Measurements from ENCODE around the gene USP3.

The USP3 gene

DNA sequence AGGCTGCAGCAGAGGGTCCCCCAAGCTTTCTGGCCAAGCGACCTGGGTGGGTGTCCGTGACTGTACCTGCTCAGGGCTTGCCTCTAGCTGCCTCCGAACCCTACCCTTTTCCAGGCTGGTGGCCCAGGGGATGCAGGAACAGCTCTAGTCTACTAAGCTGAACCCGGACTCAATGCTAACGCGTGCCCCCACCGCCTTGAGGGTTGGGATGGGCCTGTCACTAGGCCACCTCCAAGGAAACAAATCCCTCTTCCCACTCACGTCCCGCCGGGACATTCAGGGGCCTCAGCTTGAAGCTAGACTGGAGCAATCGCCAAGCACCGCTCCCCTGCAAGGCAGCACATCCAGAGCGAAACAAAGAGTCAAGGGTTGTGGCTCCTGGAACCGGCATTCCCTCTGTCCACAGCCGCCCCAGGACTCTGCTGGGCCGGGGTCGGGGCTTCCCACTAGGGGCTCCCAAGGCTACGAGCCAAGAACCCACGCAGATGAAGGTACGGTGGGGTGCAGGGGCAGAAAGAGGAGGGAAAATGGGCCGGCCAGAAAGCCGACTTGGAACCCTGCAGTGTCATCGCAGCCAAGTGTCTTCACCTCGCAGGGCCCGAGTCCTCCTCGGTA is 95.7 kb downstream of the USP3 start:
- no peak for DNase-seq (ENCODE audit: extremely low spot score)
- POLR2A ChIA-PET = interaction anchor here (0.5 to 0.6 kb wide), 2 partner anchors 53 to 118 kb away, joined by 5 read pairs; no protein-coding TSS in a partner anchor
- CTCF ChIA-PET = interaction anchor here (0.8 to 6.9 kb wide), 22 partner anchors 8 to 552 kb away, joined by 3 to 82 read pairs (median 6); no protein-coding TSS in a partner anchor
- TF ChIP-seq, protein P1, sequence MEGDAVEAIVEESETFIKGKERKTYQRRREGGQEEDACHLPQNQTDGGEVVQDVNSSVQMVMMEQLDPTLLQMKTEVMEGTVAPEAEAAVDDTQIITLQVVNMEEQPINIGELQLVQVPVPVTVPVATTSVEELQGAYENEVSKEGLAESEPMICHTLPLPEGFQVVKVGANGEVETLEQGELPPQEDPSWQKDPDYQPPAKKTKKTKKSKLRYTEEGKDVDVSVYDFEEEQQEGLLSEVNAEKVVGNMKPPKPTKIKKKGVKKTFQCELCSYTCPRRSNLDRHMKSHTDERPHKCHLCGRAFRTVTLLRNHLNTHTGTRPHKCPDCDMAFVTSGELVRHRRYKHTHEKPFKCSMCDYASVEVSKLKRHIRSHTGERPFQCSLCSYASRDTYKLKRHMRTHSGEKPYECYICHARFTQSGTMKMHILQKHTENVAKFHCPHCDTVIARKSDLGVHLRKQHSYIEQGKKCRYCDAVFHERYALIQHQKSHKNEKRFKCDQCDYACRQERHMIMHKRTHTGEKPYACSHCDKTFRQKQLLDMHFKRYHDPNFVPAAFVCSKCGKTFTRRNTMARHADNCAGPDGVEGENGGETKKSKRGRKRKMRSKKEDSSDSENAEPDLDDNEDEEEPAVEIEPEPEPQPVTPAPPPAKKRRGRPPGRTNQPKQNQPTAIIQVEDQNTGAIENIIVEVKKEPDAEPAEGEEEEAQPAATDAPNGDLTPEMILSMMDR (IDR thresholded peaks at IDR 0.05; ENCODE audit: control extremely low read depth, extremely low read depth, low read depth, missing control alignments) = no peak

DNA sequence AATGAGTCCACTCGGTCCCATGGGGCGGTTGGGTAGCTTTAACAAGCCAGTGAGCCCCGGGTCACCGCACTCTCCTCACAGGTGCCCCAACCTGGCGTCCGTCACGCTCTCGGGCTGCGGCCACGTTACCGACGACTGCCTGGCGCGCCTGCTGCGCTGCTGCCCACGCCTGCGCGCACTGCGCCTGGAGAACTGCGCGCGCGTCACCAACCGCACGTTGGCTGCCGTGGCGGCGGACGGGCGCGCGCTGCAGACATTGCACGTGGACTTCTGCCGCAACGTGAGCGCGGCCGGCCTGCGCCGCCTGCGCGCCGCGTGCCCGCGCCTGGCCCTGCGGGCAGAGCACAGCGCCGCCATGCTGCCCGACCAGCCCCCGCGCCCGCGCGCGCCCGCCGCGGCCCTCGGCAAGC is 96.2 kb downstream of the USP3 start:
- POLR2A ChIA-PET = no interaction called here
- peak; percentile 91 for DNase-seq (ENCODE audit: extremely low spot score)
- TF ChIP-seq, protein P1 (IDR thresholded peaks at IDR 0.05; ENCODE audit: control extremely low read depth, extremely low read depth, low read depth, missing control alignments) = peak; percentile 37

DNA sequence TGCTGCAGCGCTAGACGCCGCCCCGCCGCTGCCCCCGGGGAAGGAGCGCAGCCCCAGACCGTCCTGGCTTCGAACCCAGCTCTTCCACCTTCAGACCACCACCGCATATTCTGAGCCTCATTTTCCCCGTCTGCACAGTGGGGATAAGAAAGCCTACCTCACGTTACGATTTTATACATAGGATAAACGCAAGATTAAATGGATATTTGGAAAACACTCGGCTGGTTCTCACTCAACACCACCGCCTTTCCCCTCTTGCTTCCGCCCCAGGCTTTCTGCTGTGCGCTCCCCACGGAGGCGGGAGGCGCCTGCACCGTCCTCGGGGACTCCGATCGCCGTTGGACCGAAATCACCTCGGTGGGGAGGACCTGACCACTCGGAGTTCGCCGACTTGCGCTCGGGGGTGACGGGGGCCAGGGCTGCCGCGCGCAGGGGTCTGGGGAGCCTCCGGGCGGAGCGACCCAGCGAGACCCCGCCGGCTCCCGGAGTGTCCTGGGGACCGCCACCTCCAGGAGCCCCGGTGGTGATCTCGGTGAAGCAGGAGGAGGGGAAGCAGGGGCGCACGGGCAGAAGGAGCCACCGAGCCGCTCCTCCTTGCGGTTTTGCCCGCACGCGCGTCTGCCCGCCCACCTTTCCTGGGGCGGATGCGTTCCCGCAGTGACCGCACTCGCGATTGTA is 96.8 kb downstream of the USP3 start:
- TF ChIP-seq, protein P1 (IDR thresholded peaks at IDR 0.05; ENCODE audit: control extremely low read depth, extremely low read depth, low read depth, missing control alignments) = no peak
- CTCF ChIA-PET = interaction anchor here (0.6 to 6.9 kb wide), 10 partner anchors 9 to 553 kb away, joined by 3 to 82 read pairs (median 5); no protein-coding TSS in a partner anchor

More for the DNA sequence above, 96.2 kb downstream of the USP3 start:
- CTCF ChIA-PET = interaction anchor here (0.6 to 6.9 kb wide), 17 partner anchors 8 to 552 kb away, joined by 3 to 82 read pairs (median 5); no protein-coding TSS in a partner anchor

DNA sequence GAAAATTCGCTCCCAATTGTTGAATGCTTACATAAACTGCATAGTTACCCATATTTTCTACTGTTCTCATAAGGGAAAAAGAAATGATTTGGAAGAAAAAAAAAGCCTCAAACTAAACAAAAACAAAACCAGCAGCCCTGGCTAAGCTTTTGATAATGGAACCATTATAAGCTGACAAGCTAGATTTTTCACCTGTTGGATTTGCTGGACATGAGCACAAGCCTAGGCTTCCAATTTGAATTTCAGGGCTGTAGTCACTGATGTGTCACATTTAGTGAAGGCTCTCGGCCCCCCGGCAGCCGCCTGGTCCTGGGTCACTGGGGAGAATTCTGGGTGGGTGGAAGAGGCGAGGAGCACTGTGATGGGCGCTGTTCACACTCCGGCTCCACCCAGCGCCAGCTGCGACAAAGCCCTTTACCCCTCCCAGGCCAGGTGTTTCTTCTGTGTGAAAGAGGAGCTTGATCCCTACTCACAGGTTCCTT is 97.4 kb downstream of the USP3 start:
- ChIA-PET CTCF (interaction anchor here (0.9 to 6.9 kb wide), 8 partner anchors 9 to 466 kb away, joined by 3 to 82 read pairs (median 5); no protein-coding TSS in a partner anchor), POLR2A (interaction anchor here (0.7 kb wide), 1 partner anchor 470 kb away, joined by 7 read pairs; no protein-coding TSS in a partner anchor)
- TF ChIP-seq, protein P1 (IDR thresholded peaks at IDR 0.05; ENCODE audit: control extremely low read depth, extremely low read depth, low read depth, missing control alignments) = no peak
- DNase-seq (ENCODE audit: extremely low spot score) = peak; percentile 43

More for the DNA sequence above, 96.8 kb downstream of the USP3 start:
- POLR2A ChIA-PET = no interaction called here
- peak; percentile 41 for DNase-seq (ENCODE audit: extremely low spot score)

DNA sequence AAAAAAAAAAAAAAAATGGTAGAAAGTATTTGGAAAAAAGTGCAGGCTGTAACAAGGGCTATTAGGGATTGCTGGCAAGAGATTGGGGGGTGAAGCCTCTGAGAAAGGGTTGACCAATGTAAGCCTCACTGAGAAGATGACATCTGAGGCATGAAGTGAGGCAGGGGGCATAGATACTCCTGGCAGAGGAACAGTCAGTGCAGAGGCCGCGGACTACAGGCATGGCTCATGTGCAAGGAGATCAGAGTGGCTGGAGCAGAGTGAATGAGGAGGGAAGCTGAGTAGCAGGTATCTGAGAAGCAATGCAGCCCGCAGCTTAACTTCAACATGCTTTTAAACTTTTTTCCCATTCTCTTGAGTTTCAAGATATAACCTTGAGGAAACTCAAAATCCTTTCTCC is 98.2 kb downstream of the USP3 start:
- ChIA-PET CTCF (interaction anchor here (0.9 to 6.9 kb wide), 6 partner anchors 8 to 466 kb away, joined by 3 to 82 read pairs (median 5); no protein-coding TSS in a partner anchor), POLR2A (interaction anchor here (0.7 kb wide), 1 partner anchor 469 kb away, joined by 7 read pairs; no protein-coding TSS in a partner anchor)
- DNase-seq (ENCODE audit: extremely low spot score) = no peak
- TF ChIP-seq, protein P1 (IDR thresholded peaks at IDR 0.05; ENCODE audit: control extremely low read depth, extremely low read depth, low read depth, missing control alignments) = no peak

DNA sequence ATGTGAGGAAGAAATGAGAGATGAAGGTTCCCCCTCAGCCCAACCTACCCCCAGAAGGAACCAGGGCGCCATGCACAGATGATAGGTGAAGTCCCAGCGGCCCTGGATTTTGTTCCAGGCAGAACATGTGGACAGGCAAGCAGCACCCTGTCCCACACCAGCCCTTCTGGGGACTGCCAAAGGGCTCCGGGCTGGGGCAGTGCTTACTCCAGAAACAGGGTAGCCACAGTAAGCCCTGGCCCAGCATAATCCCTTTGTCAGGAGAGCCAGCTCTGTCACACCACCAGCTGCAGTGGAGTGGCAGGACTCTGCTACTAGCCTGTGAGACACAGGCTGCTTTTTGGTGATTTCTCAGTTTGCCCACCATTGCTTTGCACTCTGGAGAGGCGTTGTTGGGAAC is 99.1 kb downstream of the USP3 start:
- POLR2A ChIA-PET = no interaction called here
- TF ChIP-seq, protein P1 (IDR thresholded peaks at IDR 0.05; ENCODE audit: control extremely low read depth, extremely low read depth, low read depth, missing control alignments) = no peak
- no peak for DNase-seq (ENCODE audit: extremely low spot score)
- CTCF ChIA-PET = interaction anchor here (1.0 to 9.7 kb wide), 5 partner anchors 8 to 465 kb away, joined by 3 to 86 read pairs (median 5); no protein-coding TSS in a partner anchor
